Measurements from ENCODE around the gene SLC25A1.

DNA sequence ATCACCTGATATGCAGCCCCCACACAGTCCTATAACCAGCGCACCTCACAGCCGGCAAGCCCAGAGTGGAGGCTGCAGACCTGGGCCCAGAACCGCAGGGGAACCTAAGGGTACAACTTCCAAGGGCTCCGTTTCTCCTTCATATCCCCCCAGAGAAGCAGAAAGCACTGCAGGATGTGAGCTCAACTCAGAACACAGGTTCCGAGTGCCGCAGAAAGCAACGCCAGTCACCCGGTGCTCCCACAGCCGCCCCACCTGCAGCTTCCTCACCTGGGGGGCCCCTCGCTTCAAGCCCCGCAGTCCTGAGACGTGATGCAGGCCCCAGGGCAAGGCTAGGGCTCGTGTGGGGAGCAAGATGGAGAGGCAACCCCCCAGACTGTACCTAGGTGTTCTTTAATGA lies 45.0 kb downstream of the SLC25A1 start:
- TF ChIP-seq, protein P1, sequence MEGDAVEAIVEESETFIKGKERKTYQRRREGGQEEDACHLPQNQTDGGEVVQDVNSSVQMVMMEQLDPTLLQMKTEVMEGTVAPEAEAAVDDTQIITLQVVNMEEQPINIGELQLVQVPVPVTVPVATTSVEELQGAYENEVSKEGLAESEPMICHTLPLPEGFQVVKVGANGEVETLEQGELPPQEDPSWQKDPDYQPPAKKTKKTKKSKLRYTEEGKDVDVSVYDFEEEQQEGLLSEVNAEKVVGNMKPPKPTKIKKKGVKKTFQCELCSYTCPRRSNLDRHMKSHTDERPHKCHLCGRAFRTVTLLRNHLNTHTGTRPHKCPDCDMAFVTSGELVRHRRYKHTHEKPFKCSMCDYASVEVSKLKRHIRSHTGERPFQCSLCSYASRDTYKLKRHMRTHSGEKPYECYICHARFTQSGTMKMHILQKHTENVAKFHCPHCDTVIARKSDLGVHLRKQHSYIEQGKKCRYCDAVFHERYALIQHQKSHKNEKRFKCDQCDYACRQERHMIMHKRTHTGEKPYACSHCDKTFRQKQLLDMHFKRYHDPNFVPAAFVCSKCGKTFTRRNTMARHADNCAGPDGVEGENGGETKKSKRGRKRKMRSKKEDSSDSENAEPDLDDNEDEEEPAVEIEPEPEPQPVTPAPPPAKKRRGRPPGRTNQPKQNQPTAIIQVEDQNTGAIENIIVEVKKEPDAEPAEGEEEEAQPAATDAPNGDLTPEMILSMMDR (conservative IDR thresholded peaks at IDR 0.05 in 1 of 2, IDR thresholded peaks at IDR 0.05 in 1 of 2; ENCODE audit: extremely low read depth in 1 of 2, insufficient read depth in 1 of 2, low read depth in 1 of 2, low read length in 2 of 2): no peak
- no peak for TF ChIP-seq EZH2 (IDR thresholded peaks at IDR 0.05; ENCODE audit: borderline replicate concordance, low read length)

Data from mammary epithelial cell (primary cell).